SK-N-SH (cell line): ENCODE data around the gene GPRC5A. TPM values are rescaled to one million over a fixed set of nuclear protein-coding genes. Genes with fewer than 3 reads are reported as not detected.

Source experiments
- CTCF ChIA-PET: fragments of 300-600, 350-600 bp; formaldehyde crosslinking; extraction: SDS; loops from one replicate; lab custom pipeline; 2021; lab: Yijun Ruan, JAX
- POLR2A ChIA-PET: fragments of 350-600 bp; sonication (Branson Sonifier 250); formaldehyde crosslinking; extraction: SDS; loops from one replicate; lab custom pipeline; 2020; ENCODE audit warnings: antibody characterized with exemption, inconsistent platforms; lab: Yijun Ruan, JAX
- DNase-seq: peaks from one replicate; pipeline ENCODE4 v3.0.0; 2012
- H2AFZ ChIP-seq: fragments of 200-600 bp; sonication (generic); 2 replicates; pipeline ENCODE4 v1.8.1; 2016; ENCODE audit warnings: antibody characterized with exemption, mild to moderate bottlenecking, low read depth
- H3F3A ChIP-seq: fragments of 200-600 bp; sonication (generic); replicated peaks from 2 replicates; pipeline ENCODE3; 2016; ENCODE audit warnings: antibody characterized with exemption, mild to moderate bottlenecking; ENCODE audit not compliant: insufficient read depth
- H3K27ac ChIP-seq, 2 experiments: fragments of 200-500 bp in 1 of 2; fragments of 200-600 bp in 1 of 2; sonication (Bioruptor generic) in 1 of 2; sonication (generic), shearing (Covaris generic) in 1 of 2; 2 replicates each; pipeline versions ENCODE4 v1.5.1 to v1.6.1; 2014 to 2016; ENCODE audit warnings: low read depth in 2 of 2, inconsistent platforms in 1 of 2, low read length in 1 of 2, mild to moderate bottlenecking in 1 of 2, mixed read lengths in 1 of 2
- H3K27me3 ChIP-seq: fragments of 200-600 bp; sonication (generic), shearing (Covaris generic); 2 replicates; pipeline ENCODE4 v1.6.1; 2016; ENCODE audit warnings: mixed run types; ENCODE audit not compliant: insufficient read depth
- H3K36me3 ChIP-seq, 2 experiments: fragments of 200-500 bp in 1 of 2; fragments of 200-600 bp in 1 of 2; sonication (Bioruptor generic) in 1 of 2; sonication (generic) in 1 of 2; replicated peaks in 1 of 2; 2 replicates each; pipeline versions ENCODE3 to v1.5.1; 2014 to 2016; ENCODE audit warnings: low read length in 1 of 2, mild to moderate bottlenecking in 1 of 2; ENCODE audit not compliant: insufficient read depth in 2 of 2, control insufficient read depth in 1 of 2
- H3K4me1 ChIP-seq, 2 experiments: fragments of 200-500 bp in 1 of 2; fragments of 200-600 bp in 1 of 2; sonication (Bioruptor generic) in 1 of 2; sonication (generic), shearing (Covaris generic) in 1 of 2; 2 replicates each; pipeline versions ENCODE4 v1.5.1 to v1.6.1; 2014 to 2016; ENCODE audit warnings: low read depth in 1 of 2, low read length in 1 of 2, mixed run types in 1 of 2; ENCODE audit not compliant: insufficient read depth in 2 of 2, control insufficient read depth in 1 of 2
- H3K4me2 ChIP-seq: fragments of 200-600 bp; sonication (generic), shearing (Covaris generic); 2 replicates; pipeline ENCODE4 v1.6.1; 2017; ENCODE audit warnings: mixed run types
- H3K4me3 ChIP-seq, 2 experiments: fragments of 200-500 bp in 1 of 2; fragments of 200-600 bp in 1 of 2; sonication (Bioruptor generic) in 1 of 2; sonication (generic), shearing (Covaris generic) in 1 of 2; 2 replicates each; pipeline versions ENCODE4 v1.5.1 to v1.8.1; 2014 to 2016; ENCODE audit warnings: low read depth in 2 of 2, inconsistent platforms in 1 of 2, low read length in 1 of 2, mild to moderate bottlenecking in 1 of 2, mixed read lengths in 1 of 2, moderate library complexity in 1 of 2
- H3K79me2 ChIP-seq: fragments of 200-600 bp; sonication (generic); 2 replicates; pipeline ENCODE4 v1.8.1; 2017; ENCODE audit warnings: mild to moderate bottlenecking; ENCODE audit not compliant: insufficient read depth
- H3K9ac ChIP-seq: fragments of 200-600 bp; sonication (generic); 2 replicates; pipeline ENCODE4 v1.6.1; 2017; ENCODE audit warnings: mixed run types
- H3K9me2 ChIP-seq: fragments of 200-600 bp; sonication (generic); 2 replicates; pipeline ENCODE4 v1.6.1; 2017; ENCODE audit warnings: mixed run types
- H3K9me3 ChIP-seq: fragments of 200-600 bp; sonication (generic); 2 replicates; pipeline ENCODE4 v1.6.1; 2017; ENCODE audit warnings: mixed run types, mild to moderate bottlenecking, moderate library complexity
- H4K20me1 ChIP-seq: fragments of 200-600 bp; sonication (generic); 2 replicates; pipeline ENCODE4 v1.6.1; 2017; ENCODE audit warnings: mild to moderate bottlenecking, mixed run types; ENCODE audit not compliant: insufficient read depth
- CHD2 ChIP-seq: fragments of 150-350 bp; IDR thresholded peaks from 2 replicates; pipeline ENCODE4 v1.6.1; 2018; ENCODE audit warnings: low read length; ENCODE audit not compliant: partially characterized antibody
- ELF1 ChIP-seq: IDR thresholded peaks from 2 replicates; pipeline ENCODE4 v1.4.0; 2012
- EP300 ChIP-seq, 2 experiments: IDR thresholded peaks; 2 replicates each; pipeline versions ENCODE4 v1.4.0 to v1.6.1; 2012; ENCODE audit warnings: borderline replicate concordance in 1 of 2, low read depth in 1 of 2, low read length in 1 of 2
- EZH2phosphoT487 ChIP-seq: fragments of 200-600 bp; sonication (generic); IDR thresholded peaks from 2 replicates; pipeline ENCODE4 v1.6.1; 2017; ENCODE audit warnings: low read depth, mixed run types, mild to moderate bottlenecking, antibody characterized with exemption, moderate library complexity, borderline replicate concordance
- FOXM1 ChIP-seq: IDR thresholded peaks from 2 replicates; pipeline ENCODE4 v1.4.0; 2012; ENCODE audit warnings: low read depth, mild to moderate bottlenecking
- POLR2AphosphoS5 ChIP-seq: IDR thresholded peaks from 2 replicates; pipeline ENCODE4 v1.6.1; 2012; ENCODE audit warnings: low read depth, low read length
- RAD21 ChIP-seq: IDR thresholded peaks from 2 replicates; pipeline ENCODE4 v1.6.1; 2012; ENCODE audit warnings: mild to moderate bottlenecking, low read length
- YY1 ChIP-seq: IDR thresholded peaks from 2 replicates; pipeline ENCODE4 v1.4.0; 2012; ENCODE audit warnings: low read depth, mild to moderate bottlenecking
- WGBS: methylation state at CpG from one replicate; pipeline ENCODE4 v1.1.6; 2017; ENCODE audit warnings: low lambda C conversion rate; 5-methylcytosine and 5-hydroxymethylcytosine counted together
- polyA plus RNA-seq, 3 experiments: library from polyadenylated mRNA; depleted of rRNA; stranded (reverse); fragments of >200 nt; gene quantifications; 2 replicates each; pipeline ENCODE4 v1.2.3, GENCODE V29; 2012
- TF ChIP-seq, protein P1 (sequence below): fragments of 150-350 bp; IDR thresholded peaks from 2 replicates; pipeline ENCODE4 v1.6.1; 2017; ENCODE audit warnings: antibody characterized with exemption, low read length, low read depth, borderline replicate concordance
- TF ChIP-seq, protein P2 (sequence below): IDR thresholded peaks from 2 replicates; pipeline ENCODE4 v1.6.1; 2012; ENCODE audit warnings: mild to moderate bottlenecking, low read depth, low read length, moderate library complexity
- TF ChIP-seq, protein P3 (sequence below): IDR thresholded peaks from 2 replicates; pipeline ENCODE4; 2012
- TF ChIP-seq, protein P4 (sequence below): IDR thresholded peaks from 2 replicates; pipeline ENCODE4 v1.4.0; 2012; ENCODE audit warnings: low read depth, borderline replicate concordance

The GPRC5A gene
- polyA plus RNA-seq, 1 of the 3 experiments (the other 2 are of a cell fraction) = 12.7 TPM

DNA sequence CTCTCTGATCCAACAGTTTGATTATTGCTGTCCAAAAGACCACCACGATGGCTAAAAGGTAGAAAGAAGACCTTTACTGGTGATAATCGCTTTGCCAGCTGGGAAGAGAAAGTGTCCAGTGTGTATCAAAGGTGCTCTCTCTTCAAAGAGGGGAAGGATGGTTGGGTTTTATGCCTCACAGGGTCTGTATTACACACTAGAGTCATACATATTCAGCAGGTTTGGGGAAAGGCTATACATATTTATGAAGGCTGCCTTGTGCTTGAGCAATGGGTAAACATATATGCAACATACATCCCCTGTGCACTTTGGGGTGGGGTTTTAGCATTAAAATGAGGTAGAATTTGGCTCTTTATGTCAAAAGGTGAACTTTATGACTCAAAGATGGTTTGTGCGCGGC, 42.4 kb downstream of the GPRC5A start:
- Histone ChIP-seq H3K4me1 (no peaks in the 10 kb centered on the region), H3K4me2 (no peak overlapping the region), H3K27ac (no peak overlapping the region)
- TF ChIP-seq, protein P1, sequence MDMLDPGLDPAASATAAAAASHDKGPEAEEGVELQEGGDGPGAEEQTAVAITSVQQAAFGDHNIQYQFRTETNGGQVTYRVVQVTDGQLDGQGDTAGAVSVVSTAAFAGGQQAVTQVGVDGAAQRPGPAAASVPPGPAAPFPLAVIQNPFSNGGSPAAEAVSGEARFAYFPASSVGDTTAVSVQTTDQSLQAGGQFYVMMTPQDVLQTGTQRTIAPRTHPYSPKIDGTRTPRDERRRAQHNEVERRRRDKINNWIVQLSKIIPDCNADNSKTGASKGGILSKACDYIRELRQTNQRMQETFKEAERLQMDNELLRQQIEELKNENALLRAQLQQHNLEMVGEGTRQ = no peak
- TF ChIP-seq ELF1 (no peak), EZH2phosphoT487 (no peak), YY1 (no peak), CHD2 (no peak), RAD21 (no peak), FOXM1 (no peak), POLR2AphosphoS5 (no peak), EP300 (IDR thresholded peaks at IDR 0.05; ENCODE audit: borderline replicate concordance in 1 of 2, low read depth in 1 of 2, low read length in 1 of 2) (no peak)
- TF ChIP-seq, protein P2, sequence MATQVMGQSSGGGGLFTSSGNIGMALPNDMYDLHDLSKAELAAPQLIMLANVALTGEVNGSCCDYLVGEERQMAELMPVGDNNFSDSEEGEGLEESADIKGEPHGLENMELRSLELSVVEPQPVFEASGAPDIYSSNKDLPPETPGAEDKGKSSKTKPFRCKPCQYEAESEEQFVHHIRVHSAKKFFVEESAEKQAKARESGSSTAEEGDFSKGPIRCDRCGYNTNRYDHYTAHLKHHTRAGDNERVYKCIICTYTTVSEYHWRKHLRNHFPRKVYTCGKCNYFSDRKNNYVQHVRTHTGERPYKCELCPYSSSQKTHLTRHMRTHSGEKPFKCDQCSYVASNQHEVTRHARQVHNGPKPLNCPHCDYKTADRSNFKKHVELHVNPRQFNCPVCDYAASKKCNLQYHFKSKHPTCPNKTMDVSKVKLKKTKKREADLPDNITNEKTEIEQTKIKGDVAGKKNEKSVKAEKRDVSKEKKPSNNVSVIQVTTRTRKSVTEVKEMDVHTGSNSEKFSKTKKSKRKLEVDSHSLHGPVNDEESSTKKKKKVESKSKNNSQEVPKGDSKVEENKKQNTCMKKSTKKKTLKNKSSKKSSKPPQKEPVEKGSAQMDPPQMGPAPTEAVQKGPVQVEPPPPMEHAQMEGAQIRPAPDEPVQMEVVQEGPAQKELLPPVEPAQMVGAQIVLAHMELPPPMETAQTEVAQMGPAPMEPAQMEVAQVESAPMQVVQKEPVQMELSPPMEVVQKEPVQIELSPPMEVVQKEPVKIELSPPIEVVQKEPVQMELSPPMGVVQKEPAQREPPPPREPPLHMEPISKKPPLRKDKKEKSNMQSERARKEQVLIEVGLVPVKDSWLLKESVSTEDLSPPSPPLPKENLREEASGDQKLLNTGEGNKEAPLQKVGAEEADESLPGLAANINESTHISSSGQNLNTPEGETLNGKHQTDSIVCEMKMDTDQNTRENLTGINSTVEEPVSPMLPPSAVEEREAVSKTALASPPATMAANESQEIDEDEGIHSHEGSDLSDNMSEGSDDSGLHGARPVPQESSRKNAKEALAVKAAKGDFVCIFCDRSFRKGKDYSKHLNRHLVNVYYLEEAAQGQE = no peak
- TF ChIP-seq, protein P3, sequence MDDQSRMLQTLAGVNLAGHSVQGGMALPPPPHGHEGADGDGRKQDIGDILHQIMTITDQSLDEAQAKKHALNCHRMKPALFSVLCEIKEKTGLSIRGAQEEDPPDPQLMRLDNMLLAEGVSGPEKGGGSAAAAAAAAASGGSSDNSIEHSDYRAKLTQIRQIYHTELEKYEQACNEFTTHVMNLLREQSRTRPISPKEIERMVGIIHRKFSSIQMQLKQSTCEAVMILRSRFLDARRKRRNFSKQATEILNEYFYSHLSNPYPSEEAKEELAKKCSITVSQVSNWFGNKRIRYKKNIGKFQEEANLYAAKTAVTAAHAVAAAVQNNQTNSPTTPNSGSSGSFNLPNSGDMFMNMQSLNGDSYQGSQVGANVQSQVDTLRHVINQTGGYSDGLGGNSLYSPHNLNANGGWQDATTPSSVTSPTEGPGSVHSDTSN = no peak
- TF ChIP-seq, protein P4, sequence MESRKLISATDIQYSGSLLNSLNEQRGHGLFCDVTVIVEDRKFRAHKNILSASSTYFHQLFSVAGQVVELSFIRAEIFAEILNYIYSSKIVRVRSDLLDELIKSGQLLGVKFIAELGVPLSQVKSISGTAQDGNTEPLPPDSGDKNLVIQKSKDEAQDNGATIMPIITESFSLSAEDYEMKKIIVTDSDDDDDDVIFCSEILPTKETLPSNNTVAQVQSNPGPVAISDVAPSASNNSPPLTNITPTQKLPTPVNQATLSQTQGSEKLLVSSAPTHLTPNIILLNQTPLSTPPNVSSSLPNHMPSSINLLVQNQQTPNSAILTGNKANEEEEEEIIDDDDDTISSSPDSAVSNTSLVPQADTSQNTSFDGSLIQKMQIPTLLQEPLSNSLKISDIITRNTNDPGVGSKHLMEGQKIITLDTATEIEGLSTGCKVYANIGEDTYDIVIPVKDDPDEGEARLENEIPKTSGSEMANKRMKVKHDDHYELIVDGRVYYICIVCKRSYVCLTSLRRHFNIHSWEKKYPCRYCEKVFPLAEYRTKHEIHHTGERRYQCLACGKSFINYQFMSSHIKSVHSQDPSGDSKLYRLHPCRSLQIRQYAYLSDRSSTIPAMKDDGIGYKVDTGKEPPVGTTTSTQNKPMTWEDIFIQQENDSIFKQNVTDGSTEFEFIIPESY = no peak
- TF ChIP-seq, all 33 proteins: peak for 0
- Histone ChIP-seq H3K9me2 (no peaks in the 10 kb centered on the region), H3F3A (no peaks in the 10 kb centered on the region), H3K27me3 (no peaks in the 10 kb centered on the region), H2AFZ (no peak overlapping the region), H3K36me3 (peaks cover 0 to 6% of the 10 kb centered on the region in 2 experiments), H3K9me3 (no peaks in the 10 kb centered on the region), H4K20me1 (no peaks in the 10 kb centered on the region), H3K9ac (no peak overlapping the region), H3K4me3 (no peak overlapping the region), H3K79me2 (no peaks in the 10 kb centered on the region)
- 79% methylated on average over 4 of the region's 4 CpGs for WGBS
- no peak for DNase-seq
- CTCF ChIA-PET = interaction anchor here (1.6 kb wide), 1 partner anchor 278 kb away, joined by 3 read pairs; no protein-coding TSS in a partner anchor
- POLR2A ChIA-PET = no interaction called here
